HepG2 (cell line): Measurements from ENCODE around the gene FIZ1. TPM values are rescaled to one million over a fixed set of nuclear protein-coding genes. Genes with fewer than 3 reads are reported as not detected.

Source experiments
- AGO2 ChIP-seq: fragments of 200-400 bp; formaldehyde crosslinking; optimal IDR thresholded peaks from 2 replicates; pipeline ENCODE3; 2017; ENCODE audit warnings: mild to moderate bottlenecking, low read depth, low read length, moderate library complexity
- ATF7 ChIP-seq, 2 experiments: fragments of 450-650 bp in 1 of 2; sonication (generic) in 1 of 2; formaldehyde crosslinking in 1 of 2; IDR thresholded peaks; 2 replicates each; pipeline versions ENCODE4 v1.4.0 to v1.6.1; 2016 to 2020; ENCODE audit warnings: antibody characterized with exemption in 1 of 2, mild to moderate bottlenecking in 1 of 2, missing genetic modification reagents in 1 of 2
- ATF7-NPFF ChIP-seq: sonication (generic); formaldehyde crosslinking; IDR thresholded peaks from 2 replicates; pipeline ENCODE4 v1.8.1; 2023; ENCODE audit warnings: mild to moderate bottlenecking, low read depth, missing genetic modification reagents, moderate library complexity
- ATM ChIP-seq: fragments of 450-650 bp; IDR thresholded peaks from 2 replicates; pipeline ENCODE4 v1.7.1; 2017; ENCODE audit warnings: mild to moderate bottlenecking, borderline replicate concordance
- CC2D1A ChIP-seq: sonication (generic); formaldehyde crosslinking; IDR thresholded peaks from 2 replicates; pipeline ENCODE4 v1.8.1; 2023; ENCODE audit warnings: mild to moderate bottlenecking, missing genetic modification reagents
- CREB1 ChIP-seq, 2 experiments: fragments of 450-650 bp in 1 of 2; IDR thresholded peaks; 2 replicates each; pipeline ENCODE4 v1.6.1; 2016 to 2017; ENCODE audit warnings: control low read depth in 1 of 2, mild to moderate bottlenecking in 1 of 2, missing compliant biosample characterization in 1 of 2, missing genetic modification characterization in 1 of 2
- EED ChIP-seq: sonication (generic); formaldehyde crosslinking; IDR thresholded peaks from 2 replicates; pipeline ENCODE4 v1.5.0; 2020; ENCODE audit warnings: mild to moderate bottlenecking, missing genetic modification reagents
- FOSL2 ChIP-seq: sonication (generic); formaldehyde crosslinking; IDR thresholded peaks from 2 replicates; pipeline ENCODE4 v1.4.0; 2020; ENCODE audit warnings: missing genetic modification reagents
- HOXA5 ChIP-seq: sonication (generic); formaldehyde crosslinking; IDR thresholded peaks from 2 replicates; pipeline ENCODE4 v1.4.0; 2020; ENCODE audit warnings: missing genetic modification reagents
- NR2F2 ChIP-seq: IDR thresholded peaks from 2 replicates; pipeline ENCODE4 v1.6.1; 2012; ENCODE audit warnings: low read depth, inconsistent platforms, borderline replicate concordance
- RFXANK ChIP-seq: IDR thresholded peaks from 2 replicates; pipeline ENCODE4 v1.6.1; 2016
- SCMH1 ChIP-seq: sonication (generic); formaldehyde crosslinking; IDR thresholded peaks from 2 replicates; pipeline ENCODE4 v1.9.0; 2021; ENCODE audit warnings: missing genetic modification reagents, mild to moderate bottlenecking, borderline replicate concordance
- SRF ChIP-seq: IDR thresholded peaks from 2 replicates; pipeline ENCODE4 v1.6.1; 2011; ENCODE audit warnings: mild to moderate bottlenecking, low read depth, low read length, moderate library complexity
- THAP9 ChIP-seq: sonication (generic); formaldehyde crosslinking; IDR thresholded peaks from 2 replicates; pipeline ENCODE4; 2020; ENCODE audit warnings: missing genetic modification reagents, mild to moderate bottlenecking, borderline replicate concordance
- UBTF ChIP-seq: sonication (generic); formaldehyde crosslinking; IDR thresholded peaks from 2 replicates; pipeline ENCODE4 v1.4.0; 2020; ENCODE audit warnings: mild to moderate bottlenecking, missing genetic modification reagents
- YEATS2 ChIP-seq: sonication (generic); formaldehyde crosslinking; IDR thresholded peaks from 2 replicates; pipeline ENCODE4 v1.4.0; 2020; ENCODE audit warnings: missing genetic modification reagents, borderline replicate concordance
- ZNF143 ChIP-seq: sonication (generic); formaldehyde crosslinking; IDR thresholded peaks from 2 replicates; pipeline ENCODE4 v1.4.0; 2020; ENCODE audit warnings: missing genetic modification reagents
- ZNF230 ChIP-seq: sonication (generic); formaldehyde crosslinking; IDR thresholded peaks from 2 replicates; pipeline ENCODE4 v1.4.0; 2020; ENCODE audit warnings: mild to moderate bottlenecking, missing genetic modification reagents
- ZNF282 ChIP-seq: fragments of 450-650 bp; IDR thresholded peaks from 2 replicates; pipeline ENCODE4 v1.6.1; 2018; ENCODE audit not compliant: partially characterized antibody
- ZSCAN31 ChIP-seq: sonication (generic); formaldehyde crosslinking; IDR thresholded peaks from 2 replicates; pipeline ENCODE4 v1.5.0; 2020; ENCODE audit warnings: low read depth, mild to moderate bottlenecking, missing genetic modification reagents
- polyA plus RNA-seq, 8 experiments: library from polyadenylated mRNA; depleted of rRNA in 3 of 8; stranded (reverse) in 7 of 8; unstranded in 1 of 8; fragments of >200 nt; fragmentation: Illumina TruSeq in 4 of 8; extraction: Trizol in 4 of 8; gene quantifications; 2 replicates each; pipeline versions ENCODE4 v1.2.1 to v1.2.3, GENCODE V29; 2011 to 2016; ENCODE audit warnings: low read depth in 4 of 8, missing spikeins in 1 of 8, mixed read lengths in 1 of 8; ENCODE audit not compliant: insufficient read depth in 1 of 8
- total RNA-seq, 5 experiments: library from RNA; depleted of rRNA; stranded (reverse); fragments of >200 nt; fragmentation: Illumina TruSeq; extraction: Trizol; gene quantifications; 2 replicates each; pipeline ENCODE4 v1.2.3, GENCODE V29; 2016; ENCODE audit warnings: low read depth in 1 of 5
- TF ChIP-seq, protein P1 (sequence below): sonication (generic); formaldehyde crosslinking; IDR thresholded peaks from 2 replicates; pipeline ENCODE4 v1.4.0; 2020; ENCODE audit warnings: low read depth, mild to moderate bottlenecking, missing genetic modification reagents
- TF ChIP-seq, protein P2 (sequence below): conservative IDR thresholded peaks from 2 replicates; pipeline ENCODE4 v1.6.1; 2018; ENCODE audit warnings: missing genetic modification reagents

The FIZ1 gene
- total and polyA plus RNA-seq, 2 of the 13 experiments (the other 11 are each of a cell fraction or from before 2014, with no cell fraction given), result 3.6 to 5.9 TPM

DNA sequence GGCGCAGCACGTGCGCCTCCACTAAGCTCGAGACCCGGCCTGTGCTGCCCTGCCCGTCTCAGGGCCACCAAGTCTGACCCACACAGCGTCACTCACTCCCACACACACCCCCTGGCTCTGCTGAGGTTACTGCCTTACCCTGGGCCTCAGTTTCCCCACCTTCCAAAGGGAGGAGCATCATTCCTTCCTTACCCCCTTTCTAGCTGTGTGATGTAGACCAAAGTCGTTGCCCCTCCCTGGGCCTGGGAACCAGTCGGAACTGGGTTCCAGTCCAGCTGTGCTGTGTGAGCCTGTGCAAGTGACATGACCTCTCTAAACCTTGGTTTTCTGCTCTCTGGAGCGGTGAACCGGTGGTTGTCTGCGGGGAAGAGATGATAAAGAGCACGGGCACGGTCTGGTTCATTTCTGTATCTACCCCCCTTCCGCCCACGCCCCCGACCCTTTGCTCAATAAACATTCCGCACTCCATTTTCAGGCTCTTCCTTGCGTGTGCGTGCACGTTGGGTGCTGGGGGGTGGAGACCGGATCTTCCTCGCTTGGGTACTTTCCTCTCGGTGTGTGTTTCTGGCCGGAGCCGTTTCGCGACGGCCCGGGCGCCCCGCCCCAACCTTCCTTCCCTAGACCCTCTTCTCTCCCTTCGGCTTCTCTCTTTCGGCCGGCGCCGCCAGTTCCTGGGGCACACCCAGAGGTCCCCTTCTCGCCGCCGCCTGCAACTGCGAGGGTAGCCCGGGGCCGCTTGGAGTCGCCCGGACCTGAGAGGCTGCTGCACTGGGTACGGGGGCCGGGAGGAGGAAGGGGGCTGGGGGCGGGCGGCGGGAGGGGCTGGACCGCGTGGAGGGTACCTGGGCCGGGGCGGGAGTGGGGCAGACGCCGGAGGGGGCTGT is 43.9 kb upstream of the FIZ1 start, which contains the start of gene ZNF581 (continued):
- TF ChIP-seq, protein P1, sequence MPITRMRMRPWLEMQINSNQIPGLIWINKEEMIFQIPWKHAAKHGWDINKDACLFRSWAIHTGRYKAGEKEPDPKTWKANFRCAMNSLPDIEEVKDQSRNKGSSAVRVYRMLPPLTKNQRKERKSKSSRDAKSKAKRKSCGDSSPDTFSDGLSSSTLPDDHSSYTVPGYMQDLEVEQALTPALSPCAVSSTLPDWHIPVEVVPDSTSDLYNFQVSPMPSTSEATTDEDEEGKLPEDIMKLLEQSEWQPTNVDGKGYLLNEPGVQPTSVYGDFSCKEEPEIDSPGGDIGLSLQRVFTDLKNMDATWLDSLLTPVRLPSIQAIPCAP (CRISPR knock-in tag), result no peak
- no peak for TF ChIP-seq ATF7 (IDR thresholded peaks at IDR 0.05)
- TF ChIP-seq ATF7 (CRISPR knock-in tag; IDR thresholded peaks at IDR 0.05), result no peak
- peak; percentile 92 for TF ChIP-seq AGO2
- TF ChIP-seq HOXA5 (CRISPR knock-in tag), result peak; percentile 52; the same call in 1 of the 2 replicates
- peak; percentile 70 for TF ChIP-seq THAP9 (CRISPR knock-in tag)
- TF ChIP-seq SCMH1, result no peak
- 0 out of 2 replicates have a peak, but pooled peaks have one; percentile 58 for TF ChIP-seq ZSCAN31 (CRISPR knock-in tag)
- peak; percentile 77 for TF ChIP-seq UBTF
- TF ChIP-seq SRF, result 0 out of 2 replicates have a peak, but pooled peaks have one; percentile 39
- TF ChIP-seq CC2D1A (CRISPR knock-in tag), result no peak
- TF ChIP-seq YEATS2 (CRISPR knock-in tag), result peak; percentile 86
- no peak for TF ChIP-seq EED
- no peak for TF ChIP-seq RFXANK
- TF ChIP-seq ATM, result no peak
- TF ChIP-seq ZNF143 (CRISPR knock-in tag), result peak; percentile 56
- no peak for TF ChIP-seq ZNF282
- peak; percentile 20; the same call in 1 of the 2 replicates for TF ChIP-seq FOSL2 (CRISPR knock-in tag)
- TF ChIP-seq, protein P2, sequence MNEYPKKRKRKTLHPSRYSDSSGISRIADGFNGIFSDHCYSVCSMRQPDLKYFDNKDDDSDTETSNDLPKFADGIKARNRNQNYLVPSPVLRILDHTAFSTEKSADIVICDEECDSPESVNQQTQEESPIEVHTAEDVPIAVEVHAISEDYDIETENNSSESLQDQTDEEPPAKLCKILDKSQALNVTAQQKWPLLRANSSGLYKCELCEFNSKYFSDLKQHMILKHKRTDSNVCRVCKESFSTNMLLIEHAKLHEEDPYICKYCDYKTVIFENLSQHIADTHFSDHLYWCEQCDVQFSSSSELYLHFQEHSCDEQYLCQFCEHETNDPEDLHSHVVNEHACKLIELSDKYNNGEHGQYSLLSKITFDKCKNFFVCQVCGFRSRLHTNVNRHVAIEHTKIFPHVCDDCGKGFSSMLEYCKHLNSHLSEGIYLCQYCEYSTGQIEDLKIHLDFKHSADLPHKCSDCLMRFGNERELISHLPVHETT (CRISPR knock-in tag), result peak; percentile 91
- peak; percentile 17; the same call in 1 of the 2 replicates for TF ChIP-seq CREB1 (IDR thresholded peaks at IDR 0.05)
- TF ChIP-seq CREB1 (CRISPR knock-in tag; IDR thresholded peaks at IDR 0.05), result peak; percentile 69; the same call in 1 of the 2 replicates
- TF ChIP-seq ATF7-NPFF (CRISPR knock-in tag), result 0 out of 2 replicates have a peak, but pooled peaks have one; percentile 67
- 0 out of 2 replicates have a peak, but pooled peaks have one; percentile 54 for TF ChIP-seq NR2F2
- 0 out of 2 replicates have a peak, but pooled peaks have one; percentile 25 for TF ChIP-seq ZNF230 (CRISPR knock-in tag)
